GM04504 (cell line): ENCODE results near the gene NLK.
"Not testable (repeated sequence)": the region's sequence is repeated elsewhere in the genome, so short reads cannot be mapped to it uniquely, and the experiment has no call there.

Experiments used
- DNase-seq: peaks from one replicate; pipeline ENCODE4 v3.0.0-alpha.2; 2012; ENCODE audit warnings: low read depth

NLK gene

DNA sequence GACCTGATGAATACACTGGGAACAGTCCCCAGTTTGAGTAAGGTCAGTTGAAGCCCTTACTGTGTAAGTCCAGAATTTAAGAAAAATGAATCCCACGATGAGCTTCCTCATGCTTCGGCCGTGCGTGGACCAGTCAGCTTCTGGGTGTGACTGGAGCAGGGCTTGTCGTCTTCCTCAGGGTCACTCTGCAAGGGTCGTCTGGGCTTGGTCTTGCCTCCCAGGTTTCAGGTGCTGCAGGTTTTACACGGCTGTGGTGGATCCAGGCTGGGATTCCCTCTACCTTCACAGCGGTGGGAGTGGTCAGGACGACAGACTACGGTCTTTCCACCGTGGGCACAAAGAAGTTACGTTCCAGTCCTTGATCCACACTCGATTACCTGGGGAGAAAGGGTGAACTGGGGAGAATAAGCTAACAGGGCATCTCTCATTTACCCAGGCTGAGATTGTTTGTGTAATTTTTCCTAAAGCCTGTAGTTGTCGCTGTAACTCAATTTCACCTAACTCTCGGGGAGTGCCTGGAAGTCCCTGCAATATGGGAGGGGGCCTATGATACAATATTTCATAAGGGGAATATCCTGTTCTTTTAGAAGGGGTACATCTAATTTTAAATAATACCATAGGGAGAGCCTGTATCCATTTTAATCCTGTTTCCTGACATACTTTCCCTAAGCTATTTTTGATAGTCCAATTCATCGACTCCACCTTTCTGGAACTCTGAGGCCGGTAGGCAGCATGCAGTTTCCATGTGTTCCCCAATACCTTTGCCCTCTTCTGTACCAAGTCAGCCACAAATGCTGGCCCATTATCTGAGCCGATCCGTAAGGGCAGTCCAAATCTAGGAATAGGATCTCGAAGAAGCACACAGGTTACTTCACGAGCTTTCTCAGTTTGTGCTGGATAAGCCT lies 190.7 kb downstream of the NLK start:
- not testable (repeated sequence) for DNase-seq

GRCh38 chr17:28233872-28234856 lies 191.7 kb downstream of the NLK start:
- not testable (repeated sequence) for DNase-seq

GRCh38 chr17:28235066-28235700 lies 192.7 kb downstream of the NLK start:
- not testable (repeated sequence) for DNase-seq

DNA sequence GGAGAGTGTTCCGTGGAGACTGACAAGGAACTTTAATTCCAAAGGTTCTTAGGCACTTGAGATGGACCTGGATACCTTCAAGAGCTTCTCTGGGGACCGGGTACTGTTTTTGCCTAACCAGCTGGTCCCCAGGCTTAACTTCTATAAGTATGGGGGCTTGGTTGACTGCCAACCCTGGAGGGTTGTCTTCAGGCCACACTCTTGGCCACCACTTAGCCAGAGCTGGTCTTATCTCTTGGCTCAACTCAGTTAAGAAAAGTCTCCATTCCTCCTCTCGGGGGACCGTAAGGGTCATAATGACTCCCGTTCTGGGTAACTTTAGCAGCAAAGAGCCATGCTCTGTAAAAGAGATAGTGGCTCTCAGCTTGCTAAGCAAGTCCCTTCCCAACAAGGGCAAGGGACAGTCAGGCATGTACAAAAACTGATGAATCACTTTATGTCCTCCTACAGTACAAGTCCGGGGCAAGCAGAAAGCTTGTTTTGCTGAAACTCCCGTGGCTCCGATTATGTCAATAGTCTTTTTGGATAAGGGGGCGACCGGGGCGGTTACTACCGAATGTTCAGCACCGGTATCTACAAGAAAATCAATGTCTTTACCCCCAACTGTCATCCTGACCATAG lies 193.7 kb downstream of the NLK start:
- not testable (repeated sequence) for DNase-seq

GRCh38 chr17:28238547-28239270 lies 196.2 kb downstream of the NLK start:
- not testable (repeated sequence) for DNase-seq

DNA sequence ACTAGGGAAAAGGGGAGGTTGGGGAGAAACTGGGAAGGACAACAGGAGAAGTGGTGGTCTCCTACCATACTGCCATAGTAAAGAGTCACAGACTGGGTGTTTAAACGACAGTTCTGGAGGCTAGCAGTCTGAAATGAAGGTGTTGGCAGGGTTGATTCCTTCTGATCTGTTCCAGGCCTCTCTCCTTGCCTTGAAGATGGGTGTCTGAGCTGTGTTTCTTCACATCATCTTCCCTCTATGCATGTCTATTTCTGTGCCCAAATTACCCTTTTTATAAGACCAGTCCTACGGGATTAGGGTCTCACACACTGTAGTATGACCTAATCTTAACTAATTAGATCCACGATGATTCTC lies 196.8 kb downstream of the NLK start:
- DNase-seq: no peak

GRCh38 chr17:28240688-28241340 lies 198.3 kb downstream of the NLK start:
- no peak for DNase-seq

- no peak for DNase-seq
Measured at GRCh38 chr17:28242791-28243190, 200.3 kb downstream of the NLK start.

- DNase-seq: not testable (repeated sequence)
Measured at GRCh38 chr17:28243268-28243667, 200.8 kb downstream of the NLK start.

- no peak for DNase-seq
Measured at GRCh38 chr17:28244446-28244845, 202.0 kb downstream of the NLK start.
